HFF-Myc (cell line): ENCODE measurements around the gene SMG6.

Experiments
- DNase-seq: peaks from one replicate; pipeline ENCODE4 v3.0.0-alpha.2; 2011; ENCODE audit warnings: low read depth; ENCODE audit errors: extremely low read depth
- H3K4me3 ChIP-seq: replicated peaks from 2 replicates; pipeline ENCODE4 v1.5.1; 2011; ENCODE audit warnings: low read depth, mild to moderate bottlenecking, control low read depth, low read length
- CTCF ChIP-seq: IDR thresholded peaks from 2 replicates; pipeline ENCODE4 v1.5.1; 2012; ENCODE audit warnings: mild to moderate bottlenecking, low read depth, low read length, control low read depth; ENCODE audit errors: missing control alignments

Gene SMG6

GRCh38 chr17:2157081-2157480 lies 146.5 kb downstream of the SMG6 start:
- TF ChIP-seq CTCF = no peak
- no peak for DNase-seq

GRCh38 chr17:2156666-2157065 lies 146.9 kb downstream of the SMG6 start:
- no peak for TF ChIP-seq CTCF
- H3K4me3 ChIP-seq = no peak overlapping the region
- DNase-seq = no peak

More at GRCh38 chr17:2157081-2157480, 146.5 kb downstream of the SMG6 start:
- no peak overlapping the region for H3K4me3 ChIP-seq

- H3K4me3 ChIP-seq = no peak overlapping the region
- no peak for DNase-seq
- TF ChIP-seq CTCF = no peak
Observed at GRCh38 chr17:2155573-2155972, 148.0 kb downstream of the SMG6 start.

- no peak for TF ChIP-seq CTCF
- DNase-seq = no peak
- H3K4me3 ChIP-seq = no peak overlapping the region
Observed at GRCh38 chr17:2151358-2152033, 152.1 kb downstream of the SMG6 start.

GRCh38 chr17:2150806-2151205 lies 152.8 kb downstream of the SMG6 start:
- no peak overlapping the region for H3K4me3 ChIP-seq
- no peak for TF ChIP-seq CTCF
- DNase-seq = no peak

GRCh38 chr17:2149934-2150333 lies 153.7 kb downstream of the SMG6 start:
- H3K4me3 ChIP-seq = no peak overlapping the region
- DNase-seq = no peak
- no peak for TF ChIP-seq CTCF
